PC-9 (cell line): ENCODE data around the gene SSR2. TPM values are rescaled to one million over a fixed set of nuclear protein-coding genes. Genes with fewer than 3 reads are reported as not detected.
A peak's percentile ranks its signal among the peaks of the same experiment; 100 is the strongest.

Source experiments
- BruUV-seq: library from RNA; stranded (reverse); fragments of 400-500 nt; replicated peaks from 2 replicates; lab custom pipeline; 2021; lab: Mats Ljungman, UMichigan
- CTCF ChIA-PET: fragments of 300-600 bp; sonication (Branson Sonifier 250); formaldehyde crosslinking; loops from one replicate; lab custom pipeline; 2022; ENCODE audit warnings: antibody characterized with exemption; lab: Charles Lee
- POLR2A ChIA-PET: fragments of 300-600 bp; sonication (Branson Sonifier 250); formaldehyde crosslinking; loops from one replicate; lab custom pipeline; 2022; ENCODE audit warnings: antibody characterized with exemption; ENCODE audit not compliant: unreplicated experiment; lab: Charles Lee
- DNase-seq, 2 experiments: peaks; one replicate each; pipeline versions ENCODE4 v3.0.0 to v3.0.0-alpha.2; 2015 to 2022; ENCODE audit warnings: mixed read lengths in 1 of 2
- H2AFZ ChIP-seq: fragments of 200-600 bp; sonication (generic); 2 replicates; pipeline ENCODE4 v1.8.1; 2017; ENCODE audit warnings: antibody characterized with exemption
- H3F3A ChIP-seq: fragments of 200-600 bp; sonication (generic); 2 replicates; pipeline ENCODE4 v1.8.1; 2017; ENCODE audit warnings: antibody characterized with exemption, mild to moderate bottlenecking, low read depth; ENCODE audit not compliant: insufficient read depth
- H3K27ac ChIP-seq: fragments of 200-600 bp; sonication (generic); 2 replicates; pipeline ENCODE4 v1.6.1; 2016; ENCODE audit warnings: mixed run types
- H3K27me3 ChIP-seq: fragments of 200-600 bp; sonication (generic); 2 replicates; pipeline ENCODE4 v1.6.1; 2016; ENCODE audit warnings: low read depth, mixed run types; ENCODE audit not compliant: insufficient read depth
- H3K36me3 ChIP-seq: fragments of 200-600 bp; sonication (generic); 2 replicates; pipeline ENCODE4 v1.6.1; 2016; ENCODE audit warnings: low read depth, mixed run types
- H3K4me1 ChIP-seq: fragments of 200-600 bp; sonication (generic); replicated peaks from 2 replicates; pipeline ENCODE4 v1.6.1; 2016; ENCODE audit warnings: mixed run types; ENCODE audit not compliant: insufficient read depth
- H3K4me2 ChIP-seq: fragments of 200-600 bp; sonication (generic); 2 replicates; pipeline ENCODE4 v1.6.1; 2017; ENCODE audit warnings: mixed run types
- H3K4me3 ChIP-seq: fragments of 200-600 bp; sonication (generic); 2 replicates; pipeline ENCODE4 v1.6.1; 2016; ENCODE audit warnings: mixed run types
- H3K79me2 ChIP-seq: fragments of 200-600 bp; sonication (generic); 2 replicates; pipeline ENCODE4 v1.6.1; 2017; ENCODE audit warnings: low read depth, mixed run types
- H3K9me2 ChIP-seq: fragments of 200-600 bp; sonication (generic); 2 replicates; pipeline ENCODE4 v1.8.1; 2017; ENCODE audit warnings: mild to moderate bottlenecking; ENCODE audit not compliant: insufficient read depth
- H3K9me3 ChIP-seq: fragments of 200-600 bp; sonication (generic); 2 replicates; pipeline ENCODE4 v1.8.1; 2016; ENCODE audit warnings: low read depth; ENCODE audit not compliant: insufficient read depth
- H4K20me1 ChIP-seq: fragments of 200-600 bp; sonication (generic); 2 replicates; pipeline ENCODE4 v1.8.1; 2017; ENCODE audit not compliant: insufficient read depth
- CTCF ChIP-seq: fragments of 200-600 bp; sonication (generic); conservative IDR thresholded peaks from 2 replicates; pipeline ENCODE4 v1.6.1; 2017; ENCODE audit warnings: mixed run types, antibody characterized with exemption, mild to moderate bottlenecking, moderate library complexity
- EZH2 ChIP-seq: fragments of 200-600 bp; sonication (generic); IDR thresholded peaks from 2 replicates; pipeline ENCODE4 v1.8.0; 2017; ENCODE audit warnings: antibody characterized with exemption, low read depth
- intact Hi-C: fragments of 100-400 bp; cut with micrococcal nuclease; formaldehyde crosslinking; loops from one replicate; pipeline ENCODE4 v1.10.0; 2022; ENCODE audit not compliant: unreplicated experiment
- total RNA-seq: library from RNA; stranded (reverse); gene quantifications from 2 replicates; pipeline ENCODE4 v1.2.3, GENCODE V29; 2021

The SSR2 gene
- total RNA-seq, 1 experiment from 2014 or later, result 196 TPM

GRCh38 chr1:155981266-155982088 lies 39.3 kb downstream of the SSR2 start:
- BruUV-seq, result no TSS peak

DNA sequence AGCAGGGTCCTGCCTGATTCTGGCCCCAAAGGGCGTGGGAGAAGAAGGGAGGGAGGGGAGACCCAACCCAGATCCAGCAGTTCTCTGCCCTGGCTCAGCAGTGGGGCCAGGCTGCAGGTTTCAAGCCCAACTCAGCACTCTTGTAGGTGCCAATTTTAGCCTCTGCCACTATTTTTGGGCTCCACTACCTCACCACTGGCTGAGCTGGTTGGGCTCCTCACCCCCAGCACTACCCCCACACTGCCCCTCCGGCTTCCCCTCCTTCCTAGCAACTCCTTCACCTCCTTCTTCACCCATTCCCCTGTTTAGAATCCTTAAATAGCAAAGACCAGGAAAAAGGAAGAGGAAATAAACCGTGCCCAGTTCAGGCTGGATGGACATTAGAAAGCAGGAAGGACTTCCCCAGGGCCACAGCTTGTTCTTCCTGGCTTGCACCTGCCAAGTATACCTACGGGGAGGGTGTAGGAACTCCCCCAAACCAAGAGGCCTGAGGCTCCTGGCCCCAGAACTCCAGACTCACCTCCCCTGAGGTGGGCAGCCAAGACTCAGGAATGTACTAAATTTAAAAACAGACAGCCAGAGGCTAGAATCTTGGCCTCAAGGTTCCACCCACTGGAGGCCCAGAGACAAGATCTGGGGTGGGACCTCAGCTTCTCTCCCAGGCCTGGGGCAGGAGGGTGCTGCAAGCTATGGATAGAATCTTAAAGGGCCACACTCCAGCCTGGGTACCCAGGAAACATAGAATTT lies 41.0 kb downstream of the SSR2 start:
- BruUV-seq, result no TSS peak
- POLR2A ChIA-PET, result interaction anchor here (0.6 to 0.9 kb wide), 4 partner anchors 10 to 289 kb away, joined by 3 to 12 read pairs (median 6); no protein-coding TSS in a partner anchor
- Histone ChIP-seq H3K27me3 (no peaks in the 10 kb centered on the region), H3K4me3 (peak overlapping the region; percentile 93), H3K4me2 (peak overlapping the region; percentile 94), H4K20me1 (peaks cover 22% of the 10 kb centered on the region), H3F3A (peaks cover 63% of the 10 kb centered on the region), H3K27ac (peak overlapping the region; percentile 96), H3K9me2 (no peaks in the 10 kb centered on the region), H2AFZ (no peak overlapping the region), H3K36me3 (peaks cover 15% of the 10 kb centered on the region), H3K79me2 (peaks cover 79% of the 10 kb centered on the region), H3K4me1 (peaks cover 57% of the 10 kb centered on the region), H3K9me3 (no peaks in the 10 kb centered on the region)
- no peak for TF ChIP-seq EZH2
- TF ChIP-seq CTCF, result no peak
- CTCF ChIA-PET, result interaction anchor here (1.2 kb wide), 1 partner anchor 10 kb away, joined by 3 read pairs; no protein-coding TSS in a partner anchor
- intact Hi-C loops, result loop anchor here (5.0 kb wide), 1 partner anchor 303 kb away; the partner anchor contains the start of genes SMG5 and TMEM79
- peak; percentile 58 to 80 for DNase-seq

More at GRCh38 chr1:155981266-155982088, 39.3 kb downstream of the SSR2 start:
- peaks cover 62% of the 10 kb centered on the region for H3K79me2 ChIP-seq
- no peaks in the 10 kb centered on the region for H3K9me2 ChIP-seq
- peaks cover 62% of the 10 kb centered on the region for H3F3A ChIP-seq
- intact Hi-C loops, result loop anchor here (1.0 kb wide), 1 partner anchor 19 kb away; no protein-coding TSS in a partner anchor
- no peak for TF ChIP-seq CTCF
- TF ChIP-seq EZH2, result no peak
- H3K27ac ChIP-seq, result peak overlapping the region; percentile 96
- H2AFZ ChIP-seq, result no peak overlapping the region
- ChIA-PET CTCF (interaction anchor here (0.6 kb wide), 1 partner anchor 39 kb away, joined by 3 read pairs; no protein-coding TSS in a partner anchor), POLR2A (interaction anchor here (0.6 to 0.7 kb wide), 3 partner anchors 20 to 302 kb away, joined by 3 to 6 read pairs (median 4); partner anchors contain the start of gene TMEM79)
- H3K9me3 ChIP-seq, result no peaks in the 10 kb centered on the region
- peaks cover 7% of the 10 kb centered on the region; the same call in 1 of the 2 replicates for H3K36me3 ChIP-seq
- peak; percentile 27 to 92 for DNase-seq
- no peaks in the 10 kb centered on the region for H3K27me3 ChIP-seq
- peak overlapping the region; percentile 94 for H3K4me2 ChIP-seq
- H4K20me1 ChIP-seq, result 0 out of 2 replicates have a peak, but pooled peaks cover 5% of the 10 kb centered on the region
- peaks cover 44% of the 10 kb centered on the region for H3K4me1 ChIP-seq
- H3K4me3 ChIP-seq, result peak overlapping the region; percentile 93

- intact Hi-C loops, result loop anchor here (5.0 kb wide), 1 partner anchor 303 kb away; the partner anchor contains the start of genes SMG5 and TMEM79
- TF ChIP-seq CTCF, result no peak
- no peak for TF ChIP-seq EZH2
- Histone ChIP-seq H3K27me3 (no peaks in the 10 kb centered on the region), H4K20me1 (peaks cover 30% of the 10 kb centered on the region), H3K4me2 (peak overlapping the region; percentile 94), H3K79me2 (peaks cover 87% of the 10 kb centered on the region), H3F3A (peaks cover 60% of the 10 kb centered on the region), H3K9me3 (no peaks in the 10 kb centered on the region), H2AFZ (no peak overlapping the region), H3K4me3 (peak overlapping the region; percentile 93), H3K4me1 (peaks cover 56% of the 10 kb centered on the region), H3K36me3 (peaks cover 22% of the 10 kb centered on the region), H3K9me2 (no peaks in the 10 kb centered on the region), H3K27ac (peak overlapping the region; percentile 96)
- ChIA-PET CTCF (no interaction called here), POLR2A (interaction anchor here (0.6 to 1.0 kb wide), 4 partner anchors 11 to 53 kb away, joined by 3 to 9 read pairs (median 6); no protein-coding TSS in a partner anchor)
- peak in 1 of 2 experiments; percentile 23 for DNase-seq
- BruUV-seq, result TSS peak; percentile 70
These were observed 41.8 kb downstream of the SSR2 start for GRCh38 chr1:155978973-155979429.
